T47D (cell line): Measurements from ENCODE around the gene ARHGAP45.
A peak's percentile ranks its signal among the peaks of the same experiment; 100 is the strongest.

ENCODE experiments used
- DNase-seq, 2 experiments: peaks; one replicate each; pipeline versions ENCODE4 v3.0.0 to v3.0.0-alpha.2; 2011 to 2012; ENCODE audit warnings: low read depth in 1 of 2, low spot score in 1 of 2
- JUND ChIP-seq: IDR thresholded peaks from 2 replicates; pipeline ENCODE4 v1.6.1; 2012; ENCODE audit warnings: low read depth
- in situ Hi-C: cut with HindIII; loops from 2 replicates; pipeline ENCODE4 v1.10.0; 2016; ENCODE audit warnings: low sequenced_read_pairs, low pct_unique_long_range_greater_than_20kb

ARHGAP45 gene

GRCh38 chr19:1042689-1043511 lies 24.1 kb upstream of the ARHGAP45 start:
- no peak for TF ChIP-seq JUND
- no peak for DNase-seq
- in situ Hi-C loops = no loop called here

DNA sequence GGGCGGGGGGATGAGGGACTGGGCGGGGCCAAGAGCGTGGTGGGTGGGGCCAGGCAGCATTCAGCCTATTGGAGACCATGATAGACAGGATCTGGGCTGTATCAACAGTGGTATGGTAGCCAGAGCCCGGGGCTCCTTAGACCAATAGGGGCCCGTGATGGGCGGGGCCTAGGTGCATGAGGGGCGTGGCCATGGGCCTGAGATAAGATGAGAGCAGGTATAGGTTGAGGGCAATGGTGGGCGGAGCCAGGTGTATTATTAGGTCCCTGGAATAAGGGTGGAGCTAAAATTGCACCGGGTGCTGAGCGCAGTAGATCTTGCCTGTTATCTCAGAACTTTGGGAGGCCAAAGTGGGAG lies 21.7 kb upstream of the ARHGAP45 start:
- DNase-seq = peak in 1 of 2 experiments; percentile 94
- no peak for TF ChIP-seq JUND
- in situ Hi-C loops = no loop called here

DNA sequence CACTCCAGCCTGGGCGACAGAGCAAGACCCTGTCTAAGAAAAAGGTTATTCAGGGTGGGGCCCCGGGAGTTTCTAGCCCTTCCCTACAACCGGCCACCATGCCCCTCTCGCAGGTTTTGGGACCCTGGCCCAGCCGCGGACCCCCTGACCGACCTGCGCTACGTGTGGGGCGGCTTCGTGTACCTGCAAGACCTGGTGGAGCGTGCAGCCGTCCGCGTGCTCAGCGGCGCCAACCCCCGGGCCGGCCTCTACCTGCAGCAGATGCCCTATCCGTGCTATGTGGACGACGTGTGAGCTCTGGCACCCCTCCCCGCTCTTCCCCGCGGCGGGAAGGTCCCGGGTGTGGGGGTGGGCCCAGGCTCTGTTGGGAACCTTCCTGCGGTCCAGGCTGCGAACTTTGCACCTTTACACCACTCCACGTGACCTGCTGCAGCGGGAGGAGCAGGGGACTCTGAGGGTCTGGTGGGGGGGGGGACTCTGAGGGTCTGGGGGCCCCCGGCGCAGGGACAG lies 20.8 kb upstream of the ARHGAP45 start:
- in situ Hi-C loops = no loop called here
- no peak for TF ChIP-seq JUND
- no peak for DNase-seq

GRCh38 chr19:1046836-1047695 lies 19.9 kb upstream of the ARHGAP45 start:
- in situ Hi-C loops = no loop called here
- DNase-seq = no peak
- no peak for TF ChIP-seq JUND

DNA sequence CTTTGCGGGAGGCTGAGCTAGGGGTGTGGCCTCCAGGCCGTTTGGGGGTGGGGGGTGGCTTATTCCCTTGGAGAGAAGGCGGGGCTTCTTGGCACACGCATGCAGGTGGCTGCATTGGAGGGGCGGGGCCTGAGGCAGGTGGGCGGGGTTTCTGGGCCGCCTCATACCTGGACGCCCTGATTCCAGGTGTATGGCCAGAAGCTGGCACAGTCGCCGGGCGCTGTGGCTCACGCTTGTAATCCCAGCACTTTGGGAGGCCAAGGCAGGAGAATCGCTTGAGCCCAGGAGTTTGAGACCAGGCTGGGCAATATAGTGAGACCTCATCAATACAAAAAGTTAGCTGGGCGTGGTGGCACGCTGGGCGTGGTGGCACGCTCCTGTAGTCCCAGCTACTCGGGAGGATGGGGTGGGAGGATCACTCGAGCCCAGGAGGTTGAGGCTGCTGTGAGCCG lies 19.2 kb upstream of the ARHGAP45 start:
- DNase-seq = no peak
- no peak for TF ChIP-seq JUND
- in situ Hi-C loops = no loop called here

GRCh38 chr19:1049106-1049505 lies 17.9 kb upstream of the ARHGAP45 start:
- no peak for DNase-seq

GRCh38 chr19:1049800-1050199 lies 17.2 kb upstream of the ARHGAP45 start:
- in situ Hi-C loops = no loop called here
- TF ChIP-seq JUND = no peak
- DNase-seq = no peak

More at GRCh38 chr19:1049106-1049505, 17.9 kb upstream of the ARHGAP45 start:
- in situ Hi-C loops = no loop called here
- TF ChIP-seq JUND = no peak

DNA sequence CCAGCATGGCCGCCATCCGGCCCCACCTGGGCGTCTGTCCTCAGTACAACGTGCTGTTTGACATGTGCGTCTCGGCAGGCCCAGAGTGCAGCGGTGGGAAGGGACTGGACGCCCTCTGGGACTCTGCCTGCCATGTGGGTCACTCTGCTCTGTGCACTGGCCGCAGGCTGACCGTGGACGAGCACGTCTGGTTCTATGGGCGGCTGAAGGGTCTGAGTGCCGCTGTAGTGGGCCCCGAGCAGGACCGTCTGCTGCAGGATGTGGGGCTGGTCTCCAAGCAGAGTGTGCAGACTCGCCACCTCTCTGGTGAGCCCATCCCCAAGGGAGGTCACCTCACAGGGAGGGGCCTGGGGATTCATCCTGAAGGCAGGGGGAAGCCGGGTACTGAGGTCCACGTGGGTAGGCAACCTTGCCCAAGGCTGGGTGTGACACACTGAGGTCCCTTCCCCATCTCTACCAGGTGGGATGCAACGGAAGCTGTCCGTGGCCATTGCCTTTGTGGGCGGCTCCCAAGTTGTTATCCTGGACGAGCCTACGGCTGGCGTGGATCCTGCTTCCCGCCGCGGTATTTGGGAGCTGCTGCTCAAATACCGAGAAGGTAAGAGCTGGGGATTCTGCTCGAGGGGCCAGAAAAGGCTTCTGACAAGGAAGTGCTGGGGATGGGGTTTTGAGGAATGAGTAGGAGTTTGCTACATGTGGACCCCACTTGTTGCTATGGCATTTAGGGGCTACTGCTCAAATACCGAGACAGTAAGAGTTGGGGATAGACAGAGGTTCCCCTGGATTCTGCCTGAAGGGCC lies 15.8 kb upstream of the ARHGAP45 start:
- no peak for TF ChIP-seq JUND
- DNase-seq = no peak
- in situ Hi-C loops = no loop called here

GRCh38 chr19:1051791-1052190 lies 15.2 kb upstream of the ARHGAP45 start:
- no peak for TF ChIP-seq JUND
- in situ Hi-C loops = no loop called here
- DNase-seq = no peak

- in situ Hi-C loops = no loop called here
- TF ChIP-seq JUND = no peak
- DNase-seq = peak in 1 of 2 experiments; percentile 66
Measured at GRCh38 chr19:1052349-1052975, 14.5 kb upstream of the ARHGAP45 start.

- DNase-seq = no peak
- no peak for TF ChIP-seq JUND
- in situ Hi-C loops = no loop called here
Measured at GRCh38 chr19:1053176-1054101, 13.5 kb upstream of the ARHGAP45 start.
